H1 (cell line): ENCODE results near the gene ABCA5. TPM values are rescaled to one million over a fixed set of nuclear protein-coding genes. Genes with fewer than 3 reads are reported as not detected.

Experiments used
- CTCF ChIA-PET: fragments of 300-600 bp; sonication (Branson Sonifier 250); formaldehyde crosslinking; loops from one replicate; lab custom pipeline; 2021; ENCODE audit not compliant: partially characterized antibody; lab: Charles Lee
- POLR2A ChIA-PET: fragments of 300-600 bp; sonication (Branson Sonifier 250); formaldehyde crosslinking; loops from one replicate; lab custom pipeline; 2021; ENCODE audit warnings: inconsistent platforms; ENCODE audit not compliant: partially characterized antibody; lab: Charles Lee
- DNase-seq, 2 experiments: peaks; one replicate each; pipeline versions ENCODE4 v3.0.0 to v3.0.0-alpha.2; 2010 to 2022; ENCODE audit warnings: low spot score in 2 of 2, low read depth in 1 of 2, mixed read lengths in 1 of 2
- FAIRE-seq: peaks from 2 replicates; lab custom pipeline; 2011; peaks lifted over from hg19 to GRCh38; lab: Jason Lieb, UNC
- H2AFZ ChIP-seq: 2 replicates; pipeline ENCODE4 v1.8.1; 2012; ENCODE audit warnings: low read length, inconsistent platforms
- H2AK5ac ChIP-seq: 2 replicates; pipeline ENCODE4 v1.6.1; 2013; ENCODE audit warnings: low read depth, low read length
- H2BK120ac ChIP-seq: replicated peaks from 2 replicates; pipeline ENCODE3; 2013; ENCODE audit warnings: low read depth, low read length, inconsistent platforms
- H2BK12ac ChIP-seq: 2 replicates; pipeline ENCODE4 v1.6.1; 2013; ENCODE audit warnings: low read depth, low read length
- H2BK15ac ChIP-seq: 2 replicates; pipeline ENCODE4 v1.6.1; 2013; ENCODE audit warnings: low read length
- H2BK20ac ChIP-seq: 2 replicates; pipeline ENCODE4 v1.6.1; 2013; ENCODE audit warnings: low read length
- H2BK5ac ChIP-seq: 2 replicates; pipeline ENCODE4 v1.6.1; 2013; ENCODE audit warnings: low read depth, low read length
- H3K14ac ChIP-seq: 2 replicates; pipeline ENCODE4 v1.6.1; 2013; ENCODE audit warnings: inconsistent platforms; ENCODE audit not compliant: insufficient read length
- H3K18ac ChIP-seq: 2 replicates; pipeline ENCODE4 v1.6.1; 2013; ENCODE audit warnings: low read length; ENCODE audit errors: extremely low read depth
- H3K23ac ChIP-seq: 2 replicates; pipeline ENCODE4 v1.6.1; 2013; ENCODE audit warnings: inconsistent platforms; ENCODE audit not compliant: insufficient read length
- H3K23me2 ChIP-seq: 2 replicates; pipeline ENCODE4 v1.6.1; 2013; ENCODE audit warnings: low read depth, low read length
- H3K27ac ChIP-seq: 2 replicates; pipeline ENCODE4 v1.6.1; 2011; ENCODE audit warnings: low read depth, low read length, inconsistent platforms
- H3K27me3 ChIP-seq, 4 experiments: replicated peaks in 1 of 4; 1 replicate in 1 of 4; 2 replicates in 3 of 4; pipeline versions ENCODE4 v1.6.1 to v1.8.1; 2011 to 2013; ENCODE audit warnings: low read length in 3 of 4, mild to moderate bottlenecking in 3 of 4, inconsistent platforms in 2 of 4, mixed read lengths in 2 of 4, moderate library complexity in 1 of 4; ENCODE audit not compliant: control insufficient read depth in 3 of 4, insufficient read depth in 3 of 4; ENCODE audit errors: extremely low read depth in 1 of 4
- H3K36me3 ChIP-seq, 4 experiments: 2 replicates each; pipeline versions ENCODE4 v1.6.1 to v1.8.1; 2011 to 2013; ENCODE audit warnings: mild to moderate bottlenecking in 4 of 4, low read length in 3 of 4, moderate library complexity in 2 of 4, control low read depth in 1 of 4, inconsistent platforms in 1 of 4; ENCODE audit not compliant: insufficient read depth in 4 of 4, control insufficient read depth in 2 of 4
- H3K4ac ChIP-seq: replicated peaks from 2 replicates; pipeline ENCODE3; 2013; ENCODE audit warnings: low read length, low read depth, mixed read lengths, inconsistent platforms; ENCODE audit not compliant: insufficient read length
- H3K4me1 ChIP-seq, 4 experiments: replicated peaks in 1 of 4; 1 replicate in 1 of 4; 2 replicates in 3 of 4; pipeline versions ENCODE4 v1.6.1 to v1.8.1; 2011 to 2013; ENCODE audit warnings: low read length in 3 of 4, inconsistent platforms in 2 of 4, mixed read lengths in 1 of 4; ENCODE audit not compliant: insufficient read depth in 4 of 4, control insufficient read depth in 3 of 4
- H3K4me2 ChIP-seq, 2 experiments: 2 replicates each; pipeline versions ENCODE4 v1.6.1 to v1.8.1; 2011 to 2013; ENCODE audit warnings: low read depth in 2 of 2, low read length in 2 of 2, control low read depth in 1 of 2, inconsistent platforms in 1 of 2, mild to moderate bottlenecking in 1 of 2; ENCODE audit not compliant: insufficient read depth in 1 of 2
- H3K4me3 ChIP-seq, 4 experiments: fragments of 200-600, 300-600 bp in 1 of 4; sonication (generic), shearing (Covaris generic), sonication (Bioruptor Twin) in 1 of 4; 2 replicates each; pipeline versions ENCODE4 v1.5.1 to v1.8.1; 2011 to 2016; ENCODE audit warnings: low read length in 4 of 4, low read depth in 3 of 4, control low read depth in 2 of 4, inconsistent platforms in 2 of 4, mild to moderate bottlenecking in 2 of 4, mixed read lengths in 1 of 4, moderate library complexity in 1 of 4; ENCODE audit not compliant: insufficient read depth in 2 of 4; ENCODE audit errors: extremely low read depth in 1 of 4
- H3K56ac ChIP-seq: replicated peaks from 2 replicates; pipeline ENCODE3; 2013; ENCODE audit warnings: low read depth, mild to moderate bottlenecking, mixed read lengths, low read length, inconsistent platforms; ENCODE audit not compliant: insufficient read length
- H3K79me1 ChIP-seq: 2 replicates; pipeline ENCODE4 v1.6.1; 2013; ENCODE audit warnings: low read depth, low read length, control low read depth
- H3K79me2 ChIP-seq, 2 experiments: 2 replicates each; pipeline versions ENCODE4 v1.6.1 to v1.8.1; 2012 to 2013; ENCODE audit warnings: low read length in 2 of 2, mild to moderate bottlenecking in 2 of 2, inconsistent platforms in 1 of 2; ENCODE audit not compliant: insufficient read depth in 2 of 2, control insufficient read depth in 1 of 2
- H3K9ac ChIP-seq, 4 experiments: replicated peaks in 1 of 4; 1 replicate in 1 of 4; 2 replicates in 3 of 4; pipeline versions ENCODE4 v1.6.1 to v1.8.1; 2011 to 2013; ENCODE audit warnings: low read depth in 3 of 4, low read length in 3 of 4, control low read depth in 2 of 4, mild to moderate bottlenecking in 2 of 4, moderate library complexity in 2 of 4, inconsistent platforms in 1 of 4; ENCODE audit errors: extremely low read depth in 1 of 4
- H3K9me3 ChIP-seq, 2 experiments: 2 replicates each; pipeline versions ENCODE4 v1.6.1 to v1.8.1; 2012 to 2013; ENCODE audit warnings: mild to moderate bottlenecking in 2 of 2, moderate library complexity in 2 of 2, control low read depth in 1 of 2, inconsistent platforms in 1 of 2, low read depth in 1 of 2, low read length in 1 of 2, mixed read lengths in 1 of 2; ENCODE audit not compliant: insufficient read depth in 2 of 2
- H4K20me1 ChIP-seq, 2 experiments: replicated peaks in 1 of 2; 2 replicates each; pipeline versions ENCODE3 to v1.8.1; 2011 to 2013; ENCODE audit warnings: inconsistent platforms in 2 of 2, low read length in 2 of 2, mild to moderate bottlenecking in 1 of 2; ENCODE audit not compliant: insufficient read depth in 2 of 2, control insufficient read depth in 1 of 2
- H4K5ac ChIP-seq: 2 replicates; pipeline ENCODE4 v1.6.1; 2013; ENCODE audit warnings: low read length, low read depth, mixed read lengths, inconsistent platforms; ENCODE audit not compliant: insufficient read length
- H4K8ac ChIP-seq: 2 replicates; pipeline ENCODE4 v1.8.0; 2013; ENCODE audit warnings: mild to moderate bottlenecking, moderate library complexity, low read length, inconsistent platforms; ENCODE audit not compliant: insufficient read depth; ENCODE audit errors: extremely low read depth
- H4K91ac ChIP-seq: replicated peaks from 2 replicates; pipeline ENCODE3; 2013; ENCODE audit warnings: low read length, mixed read lengths, inconsistent platforms; ENCODE audit not compliant: insufficient read length
- CTCF ChIP-seq, 3 experiments: IDR thresholded peaks; 1 replicate in 2 of 3; 2 replicates in 1 of 3; pipeline versions ENCODE4 v1.5.1 to v1.6.1; 2011; ENCODE audit warnings: low read length in 3 of 3, mild to moderate bottlenecking in 3 of 3, inconsistent platforms in 2 of 3, low read depth in 1 of 3, moderate library complexity in 1 of 3; ENCODE audit not compliant: insufficient read depth in 1 of 3; ENCODE audit errors: control extremely low read depth in 1 of 3
- RAD21 ChIP-seq, 2 experiments: IDR thresholded peaks in 1 of 2; conservative IDR thresholded peaks in 1 of 2; 2 replicates each; pipeline ENCODE4 v1.6.1; 2011; ENCODE audit warnings: low read depth in 2 of 2, low read length in 2 of 2, improper control_type of control experiment in 1 of 2, inconsistent platforms in 1 of 2, mild to moderate bottlenecking in 1 of 2, moderate library complexity in 1 of 2
- YY1 ChIP-seq: IDR thresholded peaks from 2 replicates; pipeline ENCODE4 v1.6.1; 2011; ENCODE audit warnings: low read depth, mild to moderate bottlenecking, low read length
- polyA plus RNA-seq, 7 experiments: library from polyadenylated mRNA; depleted of rRNA in 3 of 7; stranded (reverse) in 5 of 7; unstranded in 2 of 7; fragments of >200 nt in 5 of 7; fragments of 200-250 nt in 2 of 7; gene quantifications; 1 replicate in 5 of 7; 2 replicates in 1 of 7; 4 replicates in 1 of 7; pipeline versions ENCODE4 v1.2.1 to v1.2.3, GENCODE V29; 2011 to 2013; ENCODE audit warnings: missing spikeins in 2 of 7, mixed read lengths in 2 of 7
- total RNA-seq: library from RNA; stranded (reverse); fragmentation: NEBNext Ultra II Directional; extraction: Animal tissue kit (Norgen Biotek cat#: 25700); gene quantifications from 2 replicates; pipeline ENCODE4 v1.2.1, GENCODE V29; 2021

ABCA5 gene
- total and polyA plus RNA-seq, 2 of the 8 experiments (the other 6 are each of a cell fraction or from before 2014, with no cell fraction given) = 1.3 to 4.1 TPM

- Histone ChIP-seq H4K5ac (no peak overlapping the region), H3K4ac (no peak overlapping the region), H3K9ac (no peak overlapping the region), H3K18ac (no peak overlapping the region), H2AK5ac (no peak overlapping the region), H3K23me2 (no peaks in the 10 kb centered on the region), H3K79me2 (no peaks in the 10 kb centered on the region), H3K36me3 (no peaks in the 10 kb centered on the region), H3K79me1 (no peaks in the 10 kb centered on the region), H4K8ac (no peak overlapping the region), H2AFZ (no peak overlapping the region), H4K20me1 (no peaks in the 10 kb centered on the region), H3K4me2 (no peak overlapping the region), H3K27me3 (no peaks in the 10 kb centered on the region), H3K27ac (no peak overlapping the region), H3K14ac (no peak overlapping the region), H3K4me1 (no peaks in the 10 kb centered on the region), H4K91ac (no peak overlapping the region), H2BK12ac (no peak overlapping the region), H3K23ac (no peak overlapping the region), H3K4me3 (no peak overlapping the region), H3K56ac (no peak overlapping the region), H2BK20ac (no peak overlapping the region), H2BK120ac (no peak overlapping the region), H3K9me3 (no peaks in the 10 kb centered on the region), H2BK5ac (no peak overlapping the region), H2BK15ac (no peak overlapping the region)
- TF ChIP-seq CTCF (IDR thresholded peaks at IDR 0.05; ENCODE audit: control extremely low read depth in 1 of 3, insufficient read depth in 1 of 3, low read depth in 1 of 3, low read length in 3 of 3) = 0 out of 4 replicates have a peak, but pooled peaks of 1 of the 3 experiments have one; percentile 14
- TF ChIP-seq RAD21 (IDR thresholded peaks at IDR 0.05 in 1 of 2, conservative IDR thresholded peaks at IDR 0.05 in 1 of 2; ENCODE audit: low read depth in 2 of 2, low read length in 2 of 2) = peak in 1 of 2 experiments; percentile 11; a peak in 1 of 4 replicates
- TF ChIP-seq YY1 = no peak
- CTCF ChIA-PET = interaction anchor here (0.7 to 5.4 kb wide), 6 partner anchors 10 to 248 kb away, joined by 3 to 57 read pairs (median 12); partner anchors contain the start of gene ABCA5
- DNase-seq (no peak), FAIRE-seq (no peak)
- POLR2A ChIA-PET = no interaction called here
Measured at GRCh38 chr17:69336580-69336979, 9.6 kb upstream of the ABCA5 start.
